ENCODE data around the gene DNAJB13. TPM values are rescaled to one million over a fixed set of nuclear protein-coding genes. Genes with fewer than 3 reads are reported as not detected.

Gene DNAJB13
- polyA plus RNA-seq: not detected in 2 replicates
- polyA minus RNA-seq: 0.81 TPM in 1 of 2 replicates, not detected in the other

GRCh38 chr11:73950869-73951710, at the start of gene DNAJB13:
Gene DNAJB13 (plus strand): TSS chr11:73951026. CDS start chr11:73951070, 44 bp downstream.
- no peak within 1 kb of the TSS for H3K4me3 ChIP-seq (ENCODE audit: low read length)
- no peak within 1 kb of the TSS for H3K27ac ChIP-seq (ENCODE audit: low read length)
- no peak for TF ChIP-seq CTCF (IDR thresholded peaks at IDR 0.05; ENCODE audit: poor library complexity, severe bottlenecking)
- H4K20me1 ChIP-seq (ENCODE audit: insufficient read depth): no peaks in the 10 kb centered on the region
- H3K4me2 ChIP-seq (ENCODE audit: low read length): no peak within 1 kb of the TSS
- no peaks in the 10 kb centered on the region for H3K79me2 ChIP-seq (replicated peaks; ENCODE audit: insufficient read depth, low read length)
- no peaks in the 10 kb centered on the region for H3K27me3 ChIP-seq (ENCODE audit: insufficient read depth, low read depth, low read length)
- no peak within 1 kb of the TSS for H3K9ac ChIP-seq (ENCODE audit: low read length)
- H3K9me2 ChIP-seq (ENCODE audit: insufficient read depth, low read length): no peaks in the 10 kb centered on the region
- H2AFZ ChIP-seq (ENCODE audit: low read depth, low read length): no peak within 1 kb of the TSS
- H3K9me3 ChIP-seq (ENCODE audit: low read length): no peaks in the 10 kb centered on the region
- no peaks in the 10 kb centered on the region for H3F3A ChIP-seq (ENCODE audit: insufficient read depth, low read length, poor library complexity, severe bottlenecking)
- H3K36me3 ChIP-seq (ENCODE audit: insufficient read depth, low read length): no peaks in the 10 kb centered on the region

GRCh38 chr11:73902303-73902702, 48.5 kb upstream of the DNAJB13 start:
- no peaks in the 10 kb centered on the region for H3K9me2 ChIP-seq (ENCODE audit: insufficient read depth, low read length)
- no peak overlapping the region for H3K4me3 ChIP-seq (ENCODE audit: low read length)
- H3K9me3 ChIP-seq (ENCODE audit: low read length): no peaks in the 10 kb centered on the region
- no peak overlapping the region for H3K4me2 ChIP-seq (ENCODE audit: low read length)
- H3K27me3 ChIP-seq (ENCODE audit: insufficient read depth, low read depth, low read length): no peaks in the 10 kb centered on the region
- H4K20me1 ChIP-seq (ENCODE audit: insufficient read depth): no peaks in the 10 kb centered on the region
- TF ChIP-seq POLR2AphosphoS5 (IDR thresholded peaks at IDR 0.05) (no peak), RAD21 (conservative IDR thresholded peaks at IDR 0.05) (no peak), SMC3 (conservative IDR thresholded peaks at IDR 0.05; ENCODE audit: poor library complexity) (no peak), MXI1 (conservative IDR thresholded peaks at IDR 0.05; ENCODE audit: poor library complexity, severe bottlenecking) (no peak), EZH2 (IDR thresholded peaks at IDR 0.05; ENCODE audit: borderline replicate concordance, insufficient read depth, low read length, poor library complexity, severe bottlenecking) (no peak), REST (IDR thresholded peaks at IDR 0.05; ENCODE audit: borderline replicate concordance) (no peak), EP300 (conservative IDR thresholded peaks at IDR 0.05; ENCODE audit: poor library complexity, severe bottlenecking) (no peak), TAF1 (IDR thresholded peaks at IDR 0.05; ENCODE audit: low read depth) (no peak), CTCF (IDR thresholded peaks at IDR 0.05; ENCODE audit: poor library complexity, severe bottlenecking) (no peak)
- no peaks in the 10 kb centered on the region for H3F3A ChIP-seq (ENCODE audit: insufficient read depth, low read length, poor library complexity, severe bottlenecking)
- H3K9ac ChIP-seq (ENCODE audit: low read length): no peak overlapping the region
- peaks cover 11% of the 10 kb centered on the region for H3K36me3 ChIP-seq (ENCODE audit: insufficient read depth, low read length)
- H2AFZ ChIP-seq (ENCODE audit: low read depth, low read length): no peak overlapping the region
- no peaks in the 10 kb centered on the region for H3K79me2 ChIP-seq (replicated peaks; ENCODE audit: insufficient read depth, low read length)
- H3K27ac ChIP-seq (ENCODE audit: low read length): no peak overlapping the region
